AG04450 (cell line): ENCODE data around the gene DCTN2. TPM values are rescaled to one million over a fixed set of nuclear protein-coding genes. Genes with fewer than 3 reads are reported as not detected.
"Not testable (repeated sequence)": the region's sequence is repeated elsewhere in the genome, so short reads cannot be mapped to it uniquely, and the experiment has no call there.

ENCODE experiments used
- CTCF ChIA-PET: fragments of 300-600, 350-600 bp; formaldehyde crosslinking; extraction: SDS; loops from one replicate; lab custom pipeline; 2022; ENCODE audit warnings: antibody characterized with exemption, inconsistent platforms; lab: Charles Lee
- POLR2A ChIA-PET: fragments of 350-600 bp; formaldehyde crosslinking; extraction: SDS; loops from one replicate; lab custom pipeline; 2021; ENCODE audit warnings: antibody characterized with exemption, inconsistent platforms; lab: Yijun Ruan, JAX
- DNase-seq: peaks from one replicate; pipeline ENCODE4 v3.0.0-alpha.2; 2011; ENCODE audit warnings: low read depth, low spot score
- H3K27ac ChIP-seq: one replicate; pipeline ENCODE4 v1.5.1; 2012; ENCODE audit warnings: low read depth, low read length, control low read depth
- H3K27me3 ChIP-seq: one replicate; pipeline ENCODE4 v1.6.0; 2012; ENCODE audit warnings: low read length; ENCODE audit not compliant: control insufficient read depth, insufficient read depth
- H3K4me3 ChIP-seq: 2 replicates; pipeline ENCODE4 v1.5.1; 2011; ENCODE audit warnings: mild to moderate bottlenecking, low read depth, low read length, control low read depth
- H3K9me3 ChIP-seq: 2 replicates; pipeline ENCODE4 v1.5.1; 2012; ENCODE audit warnings: low read length; ENCODE audit not compliant: control insufficient read depth, insufficient read depth
- CTCF ChIP-seq: IDR thresholded peaks from 2 replicates; pipeline ENCODE4 v1.5.1; 2011; ENCODE audit warnings: low read depth, low read length, control low read depth, inconsistent platforms
- polyA plus RNA-seq: library from polyadenylated mRNA; depleted of rRNA; stranded (reverse); fragments of >200 nt; gene quantifications from 2 replicates; pipeline ENCODE4 v1.2.3, GENCODE V29; 2011

Gene DCTN2
- polyA plus RNA-seq, 1 experiment = 160 TPM

- H3K4me3 ChIP-seq = no peak overlapping the region
- DNase-seq = no peak
- ChIA-PET CTCF (no interaction called here), POLR2A (no interaction called here)
- no peak overlapping the region for H3K27ac ChIP-seq
- H3K27me3 ChIP-seq = no peaks in the 10 kb centered on the region
- H3K9me3 ChIP-seq = no peaks in the 10 kb centered on the region; the same call in 1 of the 2 replicates
- TF ChIP-seq CTCF = no peak
Measured at GRCh38 chr12:57500213-57500612, 46.8 kb downstream of the DCTN2 start.

DNA sequence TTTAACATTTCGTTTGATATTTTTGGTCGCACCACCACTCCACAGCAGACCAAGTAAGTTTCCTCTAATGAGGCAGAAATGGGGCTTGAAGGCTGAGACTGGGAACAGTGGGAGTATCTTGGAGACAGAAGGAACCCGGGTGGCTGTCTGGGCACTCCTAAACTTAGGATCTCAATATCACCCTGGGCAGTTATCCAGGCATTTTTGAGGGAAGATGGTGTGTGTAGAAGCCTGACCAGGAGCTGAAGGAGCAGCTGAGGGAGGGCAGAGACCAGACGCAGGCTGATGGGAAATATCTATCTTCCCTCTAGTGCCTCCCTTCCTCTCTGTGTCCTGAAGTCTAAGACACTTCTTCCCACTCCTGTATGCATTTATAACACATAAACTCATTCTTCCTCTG is 48.4 kb downstream of the DCTN2 start:
- no peaks in the 10 kb centered on the region; the same call in 1 of the 2 replicates for H3K9me3 ChIP-seq
- no peak overlapping the region for H3K27ac ChIP-seq
- no peak overlapping the region for H3K4me3 ChIP-seq
- DNase-seq = no peak
- no peaks in the 10 kb centered on the region for H3K27me3 ChIP-seq
- ChIA-PET POLR2A (no interaction called here), CTCF (no interaction called here)
- no peak for TF ChIP-seq CTCF

DNA sequence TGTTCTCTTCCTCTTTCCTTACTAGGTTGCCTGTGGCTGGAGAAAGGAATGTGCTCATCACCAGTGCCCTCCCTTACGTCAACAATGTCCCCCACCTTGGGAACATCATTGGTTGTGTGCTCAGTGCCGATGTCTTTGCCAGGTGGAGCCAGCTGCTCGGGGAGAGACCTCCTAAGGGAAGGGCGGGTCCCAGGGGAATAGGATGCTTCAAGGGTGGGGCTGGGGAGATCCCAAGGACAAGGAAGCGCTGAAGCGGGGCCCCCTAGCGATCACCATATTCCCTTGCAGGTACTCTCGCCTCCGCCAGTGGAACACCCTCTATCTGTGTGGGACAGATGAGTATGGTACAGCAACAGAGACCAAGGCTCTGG is 48.9 kb downstream of the DCTN2 start:
- POLR2A ChIA-PET = no interaction called here
- 0 out of 2 replicates have a peak, but pooled peaks have one; percentile 8 for TF ChIP-seq CTCF
- Histone ChIP-seq H3K4me3 (no peak overlapping the region), H3K9me3 (no peaks in the 10 kb centered on the region; the same call in 1 of the 2 replicates), H3K27ac (no peak overlapping the region), H3K27me3 (no peaks in the 10 kb centered on the region)
- DNase-seq = no peak
- CTCF ChIA-PET = no interaction called here

DNA sequence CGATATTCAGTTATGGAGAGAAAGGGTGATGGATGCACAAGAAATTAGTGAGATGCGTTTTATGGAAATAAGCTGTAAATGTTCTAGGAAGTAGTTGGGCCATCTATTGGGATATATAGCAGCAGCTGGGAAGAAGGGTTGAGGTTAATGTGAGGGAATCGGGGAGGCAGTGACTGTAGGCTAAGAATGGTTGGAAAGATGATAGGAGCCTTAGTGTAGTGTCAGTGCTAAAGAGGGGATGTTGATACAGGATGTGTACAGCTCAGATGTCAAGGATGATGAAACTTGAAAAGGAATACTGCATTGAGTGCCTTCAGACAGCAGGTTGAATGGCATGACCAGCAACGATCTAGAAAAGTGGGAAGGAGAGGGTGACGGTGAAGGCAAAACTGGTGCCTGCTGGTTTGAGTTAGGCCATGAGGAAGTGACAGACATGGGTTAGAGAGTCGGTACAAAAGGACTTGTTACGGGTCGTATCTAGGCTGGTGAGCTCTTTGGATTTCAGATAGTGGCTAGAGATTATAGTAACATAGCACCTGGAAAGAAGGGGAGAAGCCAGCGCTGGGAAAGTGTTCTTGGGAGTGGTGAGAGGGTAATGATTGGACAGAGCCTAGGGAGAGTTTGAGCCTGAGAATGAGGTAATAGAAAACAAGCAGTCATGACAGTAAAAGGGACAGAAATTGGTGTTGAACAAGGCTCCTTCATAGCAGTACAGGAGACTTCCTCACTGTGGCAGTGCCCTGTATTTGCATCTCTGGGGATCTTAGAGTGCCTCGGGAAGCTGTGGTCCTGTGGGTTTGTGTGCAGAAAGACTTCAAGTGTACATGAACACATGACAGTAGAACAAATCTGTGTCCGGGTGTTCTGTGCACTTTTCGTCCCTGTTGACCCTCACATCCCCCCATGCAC is 49.5 kb downstream of the DCTN2 start:
- H3K27me3 ChIP-seq = no peaks in the 10 kb centered on the region
- DNase-seq = no peak
- H3K4me3 ChIP-seq = no peak overlapping the region
- ChIA-PET POLR2A (no interaction called here), CTCF (interaction anchor here (1.0 kb wide), 1 partner anchor 39 kb away, joined by 4 read pairs; no protein-coding TSS in a partner anchor)
- TF ChIP-seq CTCF = no peak
- H3K9me3 ChIP-seq = no peaks in the 10 kb centered on the region; the same call in 1 of the 2 replicates
- no peak overlapping the region for H3K27ac ChIP-seq

- H3K4me3 ChIP-seq = no peak overlapping the region
- no peak overlapping the region for H3K27ac ChIP-seq
- CTCF ChIA-PET = interaction anchor here (1.0 kb wide), 1 partner anchor 38 kb away, joined by 4 read pairs; no protein-coding TSS in a partner anchor
- POLR2A ChIA-PET = no interaction called here
- H3K27me3 ChIP-seq = no peaks in the 10 kb centered on the region
- no peaks in the 10 kb centered on the region; the same call in 1 of the 2 replicates for H3K9me3 ChIP-seq
- TF ChIP-seq CTCF = no peak
- no peak for DNase-seq
Measured at GRCh38 chr12:57496822-57497221, 50.2 kb downstream of the DCTN2 start.

DNA sequence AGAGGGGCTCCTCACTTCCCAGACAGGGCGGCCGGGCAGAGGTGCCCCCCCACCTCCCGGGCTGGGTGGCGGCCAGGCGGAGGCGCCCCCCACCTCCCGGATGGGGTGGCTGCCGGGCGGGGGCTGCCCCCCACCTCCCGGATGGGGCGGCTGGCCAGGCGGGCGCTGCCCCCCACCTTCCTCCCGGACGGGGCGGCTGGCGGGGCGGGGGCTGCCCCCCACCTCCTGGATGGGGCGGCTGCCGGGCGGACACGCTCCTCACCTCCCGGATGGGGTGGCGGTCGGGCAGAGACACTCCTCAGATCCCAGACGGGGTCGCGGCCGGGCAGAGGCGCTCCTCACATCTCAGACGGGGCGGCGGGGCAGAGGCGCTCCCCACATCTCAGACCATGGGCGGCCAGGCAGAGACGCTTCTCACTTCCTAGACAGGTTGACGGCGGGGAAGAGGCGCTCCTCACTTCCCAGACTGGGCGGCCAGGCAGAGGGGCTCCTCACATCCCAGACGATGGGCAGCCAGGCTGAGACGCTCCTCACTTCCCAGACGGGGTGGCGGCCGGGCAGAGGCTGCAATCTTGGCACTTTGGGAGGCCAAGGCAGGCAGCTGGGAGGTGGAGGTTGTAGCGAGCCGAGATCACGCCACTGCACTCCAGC is 51.8 kb downstream of the DCTN2 start:
- H3K4me3 ChIP-seq, H3K9me3 ChIP-seq, H3K27ac ChIP-seq, H3K27me3 ChIP-seq, CTCF ChIA-PET, POLR2A ChIA-PET, DNase-seq: not testable (repeated sequence)
